ENCODE results near the gene HS3ST4.

DNA sequence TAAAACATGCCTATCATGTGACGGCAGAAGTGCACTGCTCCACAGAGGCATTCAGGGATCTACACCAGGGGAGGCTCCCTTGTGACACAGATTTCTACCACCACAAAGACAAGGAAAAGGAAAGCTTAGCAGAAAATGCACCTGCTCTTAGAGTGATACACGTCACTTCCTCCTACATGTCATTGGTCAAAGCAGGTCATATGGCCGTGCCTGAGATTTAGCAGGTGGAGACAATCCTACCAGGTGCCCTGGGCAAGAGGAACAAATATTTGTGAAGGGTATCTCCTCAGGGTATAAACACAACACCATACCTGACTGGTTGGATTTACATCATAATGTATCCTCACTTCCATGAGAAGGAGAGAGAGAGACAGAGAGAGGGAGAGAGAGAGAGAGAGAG is 362.1 kb downstream of the HS3ST4 start:
- no peak for TF ChIP-seq POLR2A (IDR thresholded peaks at IDR 0.05; ENCODE audit: control extremely low read depth in 1 of 2, low read depth in 2 of 2, low read length in 2 of 2)
- TF ChIP-seq CTCF (IDR thresholded peaks at IDR 0.05; ENCODE audit: control extremely low read depth in 1 of 3, insufficient read depth in 1 of 3, low read depth in 1 of 3, low read length in 3 of 3) = no peak
- TF ChIP-seq KDM1A (IDR thresholded peaks at IDR 0.05; ENCODE audit: borderline replicate concordance, low read length) = no peak
- no peak for TF ChIP-seq RAD21 (IDR thresholded peaks at IDR 0.05 in 1 of 2, conservative IDR thresholded peaks at IDR 0.05 in 1 of 2; ENCODE audit: low read depth in 2 of 2, low read length in 2 of 2)
